Cortex of kidney (tissue), 1 donor: ENCODE results near the gene KCNA5.

ENCODE experiments used
- DNase-seq: peaks from one replicate; lab custom pipeline; 2025; lab: John Stamatoyannopoulos, UW

KCNA5 gene

GRCh38 chr12:5027046-5027821, 16.4 kb upstream of the KCNA5 start:
- DNase-seq, result no peak

GRCh38 chr12:5030066-5030465, 13.6 kb upstream of the KCNA5 start:
- no peak for DNase-seq

GRCh38 chr12:5031242-5031641, 12.4 kb upstream of the KCNA5 start:
- no peak for DNase-seq

GRCh38 chr12:5031958-5032357, 11.7 kb upstream of the KCNA5 start:
- DNase-seq, result no peak

GRCh38 chr12:5032821-5033220, 10.9 kb upstream of the KCNA5 start:
- DNase-seq, result no peak

- DNase-seq, result no peak
These were observed 9.8 kb upstream of the KCNA5 start for GRCh38 chr12:5033883-5034282.

GRCh38 chr12:5034603-5035002, 9.1 kb upstream of the KCNA5 start:
- DNase-seq, result no peak

GRCh38 chr12:5035618-5036017, 8.1 kb upstream of the KCNA5 start:
- no peak for DNase-seq

- no peak for DNase-seq
These were observed 7.6 kb upstream of the KCNA5 start for GRCh38 chr12:5036031-5036430.

GRCh38 chr12:5037795-5038357, 5.8 kb upstream of the KCNA5 start:
- no peak for DNase-seq

- DNase-seq, result no peak
These were observed 4.8 kb upstream of the KCNA5 start for GRCh38 chr12:5038781-5039311.

- DNase-seq, result no peak
These were observed 3.9 kb upstream of the KCNA5 start for GRCh38 chr12:5039815-5040214.

- no peak for DNase-seq
These were observed 3.3 kb upstream of the KCNA5 start for GRCh38 chr12:5040368-5040767.

GRCh38 chr12:5044420-5045295, 979 bp downstream of the KCNA5 start:
- DNase-seq, result no peak

GRCh38 chr12:5047094-5047493, 3.4 kb downstream of the KCNA5 start:
- no peak for DNase-seq

- DNase-seq, result no peak
These were observed 4.0 kb downstream of the KCNA5 start for GRCh38 chr12:5047729-5048128.

- DNase-seq, result no peak
These were observed 6.9 kb downstream of the KCNA5 start for GRCh38 chr12:5050542-5050941.

- no peak for DNase-seq
These were observed 7.7 kb downstream of the KCNA5 start for GRCh38 chr12:5051334-5051733.

GRCh38 chr12:5051913-5052312, 8.2 kb downstream of the KCNA5 start:
- no peak for DNase-seq

GRCh38 chr12:5052348-5052747, 8.7 kb downstream of the KCNA5 start:
- DNase-seq, result no peak

GRCh38 chr12:5059358-5059757, 15.7 kb downstream of the KCNA5 start:
- no peak for DNase-seq

- no peak for DNase-seq
These were observed 17.3 kb downstream of the KCNA5 start for GRCh38 chr12:5060958-5061357.

GRCh38 chr12:5063149-5063548, 19.5 kb downstream of the KCNA5 start:
- DNase-seq, result no peak
